ENCODE data around the gene CPA4.

GRCh38 chr7:130256704-130257103 is 36.3 kb upstream of the CPA4 start:
- TF ChIP-seq EZH2phosphoT487 (IDR thresholded peaks at IDR 0.05; ENCODE audit: insufficient read depth, low read depth) (no peak), EZH2 (IDR thresholded peaks at IDR 0.05; ENCODE audit: insufficient read depth, poor library complexity, severe bottlenecking) (no peak)
